GM18519 (cell line): Measurements from ENCODE around the gene EMCN.
"Not testable (repeated sequence)": the region's sequence is repeated elsewhere in the genome, so short reads cannot be mapped to it uniquely, and the experiment has no call there.

ENCODE experiments used
- ATAC-seq: cut with Tn5 transposase; IDR thresholded peaks from one replicate; pipeline ENCODE4 v1.9.1; 2021; ENCODE audit warnings: mild to moderate bottlenecking, moderate library complexity; ENCODE audit not compliant: unreplicated experiment, low FRiP score

The EMCN gene, protein sequence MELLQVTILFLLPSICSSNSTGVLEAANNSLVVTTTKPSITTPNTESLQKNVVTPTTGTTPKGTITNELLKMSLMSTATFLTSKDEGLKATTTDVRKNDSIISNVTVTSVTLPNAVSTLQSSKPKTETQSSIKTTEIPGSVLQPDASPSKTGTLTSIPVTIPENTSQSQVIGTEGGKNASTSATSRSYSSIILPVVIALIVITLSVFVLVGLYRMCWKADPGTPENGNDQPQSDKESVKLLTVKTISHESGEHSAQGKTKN

DNA sequence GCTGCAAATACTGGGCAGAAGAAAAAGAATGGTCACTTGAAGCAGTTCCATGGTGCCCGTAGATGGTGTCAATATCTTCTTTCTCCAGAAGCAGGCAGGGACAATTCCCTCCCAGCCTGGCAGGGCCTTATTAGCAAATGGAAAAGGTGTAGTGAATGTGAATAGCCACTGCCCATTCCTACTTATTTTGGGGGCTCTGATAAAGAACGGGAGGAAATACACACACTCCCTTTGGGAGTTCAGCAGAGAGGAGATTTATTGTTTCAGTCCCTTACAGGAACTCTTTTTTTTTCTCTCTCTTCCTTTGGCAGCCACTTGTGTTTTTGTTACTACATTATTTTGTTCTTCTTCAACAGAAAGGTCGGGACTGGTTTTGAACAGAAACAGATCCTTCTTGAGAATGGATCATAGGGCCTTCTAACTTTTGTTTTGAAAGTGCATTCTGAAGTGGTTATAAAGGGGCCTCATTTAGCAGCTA, at the start of gene EMCN:
TSS of gene EMCN (minus strand) at position 159 of the 478 bp plus-strand sequence. CDS start at position 51, 108 bp downstream.
- no peak for ATAC-seq

DNA sequence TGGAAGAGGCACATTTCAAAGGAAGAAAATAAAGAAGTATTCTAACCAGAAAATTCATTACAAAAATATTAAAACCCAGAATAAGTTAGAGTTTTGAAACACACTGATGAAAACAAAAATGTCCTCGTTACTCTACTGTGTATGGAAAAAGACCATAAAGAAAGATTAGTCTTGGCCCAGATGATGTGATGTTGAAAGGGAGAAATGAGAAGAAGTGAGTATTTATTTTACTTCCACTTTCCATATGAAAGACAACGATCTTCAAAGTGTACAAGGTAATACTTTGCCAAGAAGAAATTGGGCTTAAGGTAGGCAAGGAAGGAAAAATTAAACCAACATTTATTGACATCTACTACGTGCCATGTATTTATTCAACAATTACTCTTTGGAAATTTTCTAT, 48.6 kb upstream of the EMCN start:
- peak; percentile 63 for ATAC-seq

DNA sequence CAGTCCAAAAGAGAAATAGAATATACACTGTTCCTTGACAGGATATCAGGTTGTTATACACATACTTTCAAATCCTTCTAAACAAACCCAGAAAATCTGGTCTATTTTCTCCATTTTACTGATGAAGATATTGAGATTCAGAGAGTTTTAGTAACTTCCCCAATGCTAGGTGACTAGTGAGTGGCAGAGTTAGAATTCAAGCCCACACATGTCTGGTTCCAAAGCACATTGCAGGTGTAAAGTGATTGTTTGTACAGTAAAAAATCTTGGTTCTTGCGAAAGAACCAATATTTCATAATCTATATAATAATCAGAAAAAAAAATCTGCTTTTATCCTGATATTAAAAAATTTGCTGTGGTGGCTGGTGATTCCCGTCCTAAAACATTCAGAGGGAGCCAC, 39.5 kb upstream of the EMCN start:
- ATAC-seq: no peak

DNA sequence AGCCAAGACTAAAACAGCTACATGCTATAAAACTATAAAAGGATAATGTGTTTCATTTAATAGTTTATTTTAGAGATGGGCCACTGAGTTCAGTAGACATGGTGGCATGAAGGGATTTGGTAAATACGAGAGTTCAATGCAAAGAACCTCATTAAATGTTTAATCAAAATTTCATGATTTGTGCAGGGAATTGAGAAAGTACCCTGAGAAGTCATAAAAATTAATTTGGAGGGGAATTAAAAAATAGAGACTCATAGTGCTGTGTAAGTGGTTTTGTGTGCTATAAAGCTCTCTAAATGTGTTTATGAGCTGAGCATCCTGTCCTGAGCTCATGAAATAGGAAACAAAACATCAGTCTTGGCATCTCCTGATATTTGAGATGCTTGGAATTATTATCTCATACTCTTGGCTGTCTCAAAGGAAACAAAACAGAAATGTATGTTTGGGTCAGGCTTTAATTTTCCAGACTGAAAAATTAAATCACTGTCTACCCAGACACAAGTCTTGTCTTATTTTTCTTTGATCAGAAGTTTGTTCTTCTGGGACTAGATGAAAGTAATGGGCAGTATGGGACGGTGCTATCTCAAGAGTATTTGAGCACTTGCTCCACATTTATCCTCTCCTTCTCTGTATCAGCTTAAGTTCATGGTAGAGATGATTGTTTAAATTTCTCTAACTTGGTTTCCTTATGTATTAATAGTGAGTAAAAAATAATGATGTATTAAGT, 38.0 kb upstream of the EMCN start:
- no peak for ATAC-seq

DNA sequence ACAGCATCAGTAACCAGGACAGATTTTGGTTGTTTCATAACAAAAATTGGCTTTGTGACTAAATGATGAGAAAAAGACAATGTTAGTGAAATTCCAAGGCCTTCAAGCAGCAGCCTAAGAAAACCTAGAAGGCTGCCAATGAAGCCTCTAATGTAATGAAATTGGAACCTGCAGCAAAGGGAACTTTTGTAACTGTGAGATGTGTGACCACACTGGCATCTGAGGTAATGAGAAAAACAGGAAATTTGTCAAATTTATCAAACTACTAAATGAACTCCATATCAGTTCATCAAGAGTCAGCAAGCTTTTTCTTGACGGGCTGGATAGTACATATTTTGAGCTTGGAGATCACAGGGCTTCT, 30.4 kb upstream of the EMCN start:
- ATAC-seq: no peak

DNA sequence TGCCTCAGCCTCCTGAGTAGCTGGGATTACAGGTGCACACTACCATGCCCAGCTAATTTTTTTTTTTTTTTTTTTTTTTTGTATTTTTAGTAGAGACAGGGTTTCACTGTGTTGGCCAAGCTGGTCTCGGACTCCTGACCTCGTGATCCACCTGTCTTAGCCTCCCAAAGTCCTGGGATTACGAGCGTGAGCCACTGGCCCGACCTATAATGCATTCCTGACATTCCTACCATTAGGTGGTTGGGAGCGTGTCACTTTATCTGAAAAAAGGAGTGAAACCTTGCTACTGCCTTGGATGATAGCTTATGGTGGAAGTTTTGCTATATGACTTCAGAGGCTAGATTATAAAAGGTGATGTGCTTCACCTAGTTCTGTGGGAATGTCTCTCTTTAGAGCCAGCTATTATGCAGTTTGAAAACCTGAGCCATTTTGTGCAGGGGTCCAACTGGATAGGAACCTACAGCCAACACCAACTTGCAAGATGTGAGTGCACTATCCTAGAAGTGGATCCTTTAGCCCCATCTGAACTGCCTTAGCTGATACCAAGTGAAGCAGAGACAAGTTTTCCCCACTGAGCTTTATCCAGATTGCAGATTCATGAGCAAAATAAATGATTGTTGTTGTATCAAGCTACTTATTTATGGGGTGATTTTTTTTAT, 29.8 kb upstream of the EMCN start:
- no peak for ATAC-seq

DNA sequence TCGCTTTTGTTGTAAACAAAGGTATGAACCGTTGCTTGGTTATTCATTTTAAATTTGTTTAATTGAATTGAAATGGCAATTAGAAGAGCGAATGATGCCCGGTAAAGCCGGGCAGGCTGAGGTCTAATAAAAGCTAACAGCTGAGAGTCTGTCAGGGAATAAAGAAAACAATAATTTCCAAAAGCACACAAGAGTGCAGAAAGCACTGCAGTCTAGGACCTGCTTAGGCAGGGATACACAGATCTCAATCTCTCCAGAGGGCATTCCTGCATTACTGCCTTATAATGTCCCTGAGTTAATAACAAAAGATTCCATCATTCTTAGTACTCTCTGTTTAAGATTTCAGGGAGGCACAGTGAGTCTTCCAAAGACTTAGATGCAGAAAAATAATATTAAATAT, 27.6 kb upstream of the EMCN start:
- no peak for ATAC-seq

DNA sequence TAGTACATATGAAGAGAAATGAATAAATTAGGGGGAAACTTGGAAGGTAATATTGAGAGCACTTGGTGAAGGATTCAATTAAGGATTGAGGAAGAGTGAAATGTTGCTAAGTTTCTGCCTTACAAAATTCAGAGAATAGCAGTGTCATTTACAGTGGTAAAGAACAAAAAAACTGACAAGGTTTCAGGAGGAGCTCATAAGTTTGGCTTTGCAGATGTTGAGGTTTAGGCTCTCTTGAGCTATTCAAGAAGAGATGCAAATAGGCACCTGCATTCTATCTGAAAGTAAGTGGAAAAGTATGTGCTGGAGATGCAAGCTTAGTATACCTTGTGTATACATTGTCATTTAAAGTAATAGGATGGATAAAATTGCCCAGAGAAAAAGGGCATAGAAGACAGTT, 22.3 kb upstream of the EMCN start:
- no peak for ATAC-seq

DNA sequence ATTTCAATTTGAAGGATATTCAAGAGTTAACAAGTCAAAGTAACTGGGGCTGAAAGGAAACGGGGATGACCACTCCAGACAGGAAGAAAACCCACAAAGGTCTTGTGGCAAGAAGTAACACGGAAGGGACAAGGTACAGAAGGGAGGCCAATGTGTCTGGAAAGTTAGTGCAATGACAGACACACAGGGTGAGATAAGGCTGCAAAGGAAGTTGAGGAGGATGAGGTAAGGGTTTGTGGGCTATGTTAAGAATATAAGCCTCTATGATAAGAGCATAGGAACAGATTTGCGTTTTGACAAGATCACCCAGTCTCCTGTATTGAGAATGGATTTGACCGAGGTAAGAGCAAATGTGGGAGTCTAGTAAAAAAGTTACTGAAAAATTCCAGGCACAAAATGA, 21.9 kb upstream of the EMCN start:
- no peak for ATAC-seq

DNA sequence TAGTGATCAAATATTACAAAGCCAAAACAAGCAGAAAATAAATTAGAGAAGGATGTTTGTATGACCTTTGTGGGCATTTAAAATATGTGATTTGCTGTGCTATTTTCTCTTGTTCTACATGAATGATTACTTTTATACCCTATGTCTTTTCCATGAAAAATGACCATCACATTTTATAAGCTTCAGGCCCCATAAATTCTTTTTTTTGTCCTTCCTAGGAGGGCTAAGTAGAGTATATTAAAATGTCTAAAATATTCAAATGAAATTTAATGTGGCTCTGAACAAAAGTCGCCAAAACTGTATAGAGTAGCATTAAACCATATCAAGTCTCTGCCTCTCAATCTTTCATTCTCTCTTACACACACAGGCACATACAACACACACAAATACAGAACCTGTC, 15.9 kb upstream of the EMCN start:
- no peak for ATAC-seq

DNA sequence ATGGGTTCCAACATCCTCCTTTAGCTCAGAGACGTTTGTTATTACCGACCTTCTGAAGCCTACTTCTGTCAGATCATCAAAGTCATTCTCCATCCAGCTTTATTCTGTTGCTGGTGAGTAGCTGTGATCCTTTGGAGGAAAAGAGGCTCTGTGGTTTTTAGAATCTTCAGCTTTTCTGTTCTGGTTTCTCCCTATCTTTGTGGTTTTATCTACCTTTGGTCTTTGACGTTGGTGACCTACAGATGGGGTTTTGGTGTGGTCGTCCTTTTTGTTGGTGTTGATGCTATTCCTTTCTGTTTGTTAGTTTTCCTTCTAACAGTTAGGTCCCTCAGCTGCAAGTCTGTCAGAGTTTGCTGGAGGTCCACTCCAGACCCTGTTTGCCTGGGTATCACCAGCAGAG, 12.3 kb upstream of the EMCN start:
- not testable (repeated sequence) for ATAC-seq

DNA sequence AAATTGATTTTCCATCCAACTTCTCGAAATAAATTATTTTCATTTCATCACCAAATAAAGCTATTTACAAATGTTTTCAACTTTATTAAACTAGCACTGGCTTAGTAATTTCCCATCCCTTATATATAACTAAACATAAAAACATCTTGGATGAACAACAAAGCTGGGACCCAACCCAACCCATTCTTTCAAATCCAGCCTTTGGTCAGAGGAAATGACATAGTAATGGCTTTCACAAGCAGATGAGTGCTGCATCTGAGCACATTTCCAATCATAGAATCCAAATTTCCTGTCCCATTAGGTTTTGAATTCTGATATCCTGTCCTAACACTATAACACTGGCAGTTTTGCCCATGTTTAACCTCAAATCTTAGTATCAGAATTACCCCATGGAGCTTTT, 7.9 kb upstream of the EMCN start:
- ATAC-seq: no peak

DNA sequence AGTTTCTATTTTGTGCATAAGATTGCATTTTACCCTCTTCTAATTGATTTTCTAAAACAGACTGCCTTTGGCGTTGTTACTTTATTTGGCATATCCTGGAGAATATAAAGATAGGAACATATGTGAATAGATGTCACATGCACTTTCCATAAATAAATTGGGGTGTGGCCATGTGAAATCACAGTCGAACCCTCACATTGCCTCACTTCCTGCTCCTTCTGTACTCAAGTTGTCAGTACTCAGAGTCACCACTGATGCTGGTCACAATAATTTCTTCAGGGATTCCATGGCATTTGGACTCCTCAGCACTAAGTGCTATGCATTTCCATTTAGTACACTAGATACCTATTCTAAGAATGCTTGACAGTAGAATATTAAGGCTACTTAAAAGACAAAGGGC, 1.4 kb upstream of the EMCN start:
- ATAC-seq: no peak

DNA sequence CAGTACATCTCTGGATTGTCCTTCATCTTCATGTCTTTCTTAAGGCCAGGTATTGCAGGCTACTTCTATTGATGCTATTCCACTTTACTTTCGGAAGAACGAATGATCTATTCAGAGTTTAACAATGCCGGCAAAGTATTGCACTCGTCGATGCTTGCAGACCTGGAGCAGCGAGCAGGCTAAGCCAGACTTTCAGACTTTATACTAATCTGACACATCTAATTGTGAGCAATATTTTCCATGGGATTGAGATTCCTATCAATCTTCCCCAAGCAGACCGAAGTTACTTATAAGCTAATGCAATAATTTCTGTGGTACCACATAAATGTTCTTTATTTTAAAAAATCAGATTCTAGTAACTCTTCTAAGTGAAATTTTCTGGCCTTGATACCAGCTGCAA, 1.6 kb downstream of the EMCN start:
- no peak for ATAC-seq

DNA sequence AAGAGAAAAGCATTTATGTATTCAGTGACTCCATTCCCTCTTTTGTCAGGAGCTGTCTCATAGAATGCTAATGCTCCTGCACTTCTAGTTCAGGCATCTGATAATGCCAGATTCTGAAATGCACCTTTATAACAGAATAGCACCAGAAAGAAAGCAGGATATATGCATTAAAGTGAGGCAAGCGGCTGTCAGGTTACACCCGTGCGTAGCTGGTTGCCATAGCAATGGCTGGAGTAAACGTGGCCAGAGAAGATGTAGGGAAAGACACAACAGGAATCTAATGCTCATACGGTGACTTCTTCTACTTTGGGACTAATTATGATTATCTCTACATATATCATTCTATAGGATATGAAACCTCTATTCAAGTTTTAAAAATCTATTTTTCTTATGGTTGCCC, 5.9 kb downstream of the EMCN start:
- ATAC-seq: no peak

DNA sequence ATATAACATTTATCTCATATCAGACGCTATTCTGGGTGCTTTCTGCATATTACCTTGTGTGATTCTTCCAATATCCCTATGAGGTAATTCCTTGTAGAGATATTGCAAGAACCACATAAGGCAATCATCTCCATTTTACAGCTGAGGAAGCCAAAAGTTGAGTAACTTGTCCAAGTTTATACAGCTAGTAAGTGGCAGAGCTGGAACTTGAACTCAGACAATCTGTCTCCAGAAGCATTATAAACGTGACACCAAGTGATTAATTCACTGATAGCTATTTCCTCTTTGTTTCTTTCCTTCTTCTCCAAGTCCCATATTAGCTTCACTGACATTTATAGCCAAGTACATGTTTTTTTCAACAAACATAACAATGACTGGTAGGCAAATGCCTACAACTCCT, 7.3 kb downstream of the EMCN start:
- no peak for ATAC-seq

DNA sequence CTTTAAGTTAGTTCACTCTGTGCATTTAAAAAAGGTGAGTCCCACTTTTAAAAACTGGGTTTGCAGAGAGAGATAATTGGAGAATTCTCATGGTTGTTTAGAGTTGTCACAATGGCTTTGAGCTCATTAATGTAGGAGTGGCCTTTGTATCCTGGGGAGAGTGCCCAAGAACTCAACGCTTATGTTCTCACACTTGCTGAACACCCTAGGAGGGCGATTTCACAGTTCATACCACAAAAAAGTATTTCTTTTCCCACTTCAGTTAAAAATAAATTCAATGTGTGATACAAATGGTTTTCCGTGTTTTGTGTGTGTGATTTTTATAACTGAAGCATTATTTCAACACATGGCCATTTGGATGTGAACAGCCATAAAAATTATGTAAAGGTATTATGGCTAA, 8.4 kb downstream of the EMCN start:
- ATAC-seq: no peak

DNA sequence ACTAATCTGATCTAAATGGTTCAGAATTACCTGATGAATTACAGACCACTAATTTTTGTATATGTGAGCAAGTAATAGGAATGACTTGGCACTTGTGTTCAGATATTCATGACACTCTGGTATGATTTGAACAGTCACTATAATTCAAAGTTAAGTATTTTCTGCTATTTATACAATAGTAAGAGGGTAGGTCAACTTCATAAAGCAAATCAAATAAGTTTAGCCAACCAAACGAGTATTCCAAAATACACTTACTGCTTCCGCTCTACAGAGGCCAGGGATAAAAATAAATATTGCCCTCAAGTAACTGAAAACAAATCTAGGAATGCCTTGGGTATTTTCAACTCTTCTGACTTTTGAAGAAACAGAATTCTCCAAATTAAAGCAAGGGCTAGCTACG, 9.1 kb downstream of the EMCN start:
- ATAC-seq: no peak

DNA sequence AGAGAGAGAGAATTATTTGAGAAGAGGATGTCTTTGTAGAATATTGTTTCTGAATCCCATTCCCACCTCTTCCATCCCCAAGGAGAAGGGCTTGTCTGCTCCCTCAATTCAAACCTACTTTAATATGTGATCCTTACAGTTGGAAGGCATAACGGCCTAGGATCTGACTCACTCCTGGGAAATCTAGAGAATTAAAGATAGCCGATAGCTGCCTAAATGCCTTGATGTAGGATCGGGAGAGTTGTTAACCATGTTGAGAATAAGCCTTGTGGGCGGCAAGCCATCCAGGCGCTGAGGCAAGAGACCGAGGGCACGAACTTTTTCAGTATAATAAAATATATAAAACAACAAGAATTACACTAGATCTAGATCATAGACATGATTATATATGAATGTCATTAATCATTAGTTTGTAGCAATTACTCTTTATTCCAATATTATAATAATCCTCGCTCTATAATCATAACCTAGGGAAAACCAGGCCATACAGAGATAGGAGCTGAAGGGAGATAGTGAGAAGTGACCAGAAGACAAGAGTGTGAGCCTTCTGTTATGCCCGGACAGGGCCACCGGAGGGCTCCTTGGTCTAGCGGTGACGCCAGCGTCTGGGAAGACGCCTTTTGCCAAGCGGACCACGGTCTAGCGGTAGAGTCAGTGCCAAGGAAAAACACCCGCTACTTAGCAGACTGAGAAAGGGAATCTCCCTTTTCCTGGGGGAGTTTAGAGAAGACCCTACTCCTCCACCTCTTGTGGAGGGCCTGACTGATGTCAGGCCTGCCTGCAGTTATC, 13.5 kb downstream of the EMCN start:
- ATAC-seq: no peak

DNA sequence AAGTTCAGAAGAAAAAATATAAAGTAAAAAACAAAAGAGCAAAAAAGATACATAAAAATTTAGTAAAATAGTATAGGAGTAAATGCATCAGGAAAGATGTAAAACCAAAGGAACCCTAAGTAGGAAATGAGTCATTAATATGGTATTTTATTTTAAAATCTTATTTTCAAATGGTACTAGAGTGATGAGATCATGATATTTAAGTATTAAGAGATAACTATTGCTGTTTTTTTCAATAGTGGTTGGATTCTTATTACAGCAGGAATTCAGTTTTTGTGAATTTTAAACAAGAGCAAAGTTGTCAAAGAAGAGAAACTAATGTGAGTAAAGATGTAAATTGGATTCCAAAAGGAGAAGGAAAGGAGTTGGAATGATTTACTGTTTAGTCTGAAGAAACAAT, 20.0 kb downstream of the EMCN start:
- no peak for ATAC-seq

DNA sequence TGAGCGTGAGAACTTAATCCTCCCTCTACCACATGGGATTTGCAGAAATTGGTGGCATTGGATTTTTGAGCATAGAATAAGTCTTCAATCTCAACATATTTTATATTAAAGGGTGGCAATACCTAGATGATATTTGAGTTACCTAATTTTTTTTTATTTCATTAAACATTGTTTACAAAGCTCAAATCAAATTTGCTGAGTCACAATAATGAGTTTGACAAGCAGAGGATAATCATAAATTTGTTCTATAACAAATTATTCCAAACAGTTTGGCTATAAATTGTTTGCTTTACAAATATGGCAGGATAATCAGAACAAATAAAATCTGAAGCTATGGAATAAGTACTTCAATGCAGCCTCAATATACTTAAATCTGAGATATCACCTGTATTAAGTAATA, 22.7 kb downstream of the EMCN start:
- no peak for ATAC-seq
